ENCODE measurements around the gene ST3GAL4. TPM values are rescaled to one million over a fixed set of nuclear protein-coding genes. Genes with fewer than 3 reads are reported as not detected.

The ST3GAL4 gene
- total and polyA plus RNA-seq, 2 of the 8 experiments (the other 6 are each of a cell fraction or from before 2014, with no cell fraction given) = 15.6 to 20.0 TPM

- Histone ChIP-seq H3K4me1 (replicated peaks in 1 of 4; ENCODE audit: control insufficient read depth in 3 of 4, insufficient read depth in 4 of 4, low read length in 3 of 4) (peaks cover 0 to 5% (median 1%) of the 10 kb centered on the region in 4 experiments; a peak in 4 of 7 replicates), H4K5ac (ENCODE audit: insufficient read length, low read depth, low read length) (no peak overlapping the region), H3K23me2 (ENCODE audit: low read depth, low read length) (no peaks in the 10 kb centered on the region; the same call in 1 of the 2 replicates), H2AFZ (ENCODE audit: low read length) (no peak overlapping the region), H3K4ac (replicated peaks; ENCODE audit: insufficient read length, low read depth, low read length) (no peak overlapping the region), H3K36me3 (ENCODE audit: control insufficient read depth in 2 of 4, insufficient read depth in 4 of 4, low read length in 3 of 4) (peaks cover 0 to 7% (median 1%) of the 10 kb centered on the region in 4 experiments; a peak in 2 of 8 replicates), H3K27me3 (replicated peaks in 1 of 4; ENCODE audit: control insufficient read depth in 3 of 4, extremely low read depth in 1 of 4, insufficient read depth in 3 of 4, low read length in 3 of 4) (no peaks in the 10 kb centered on the region), H3K4me3 (ENCODE audit: extremely low read depth in 1 of 4, insufficient read depth in 2 of 4, low read depth in 3 of 4, low read length in 4 of 4) (no peak overlapping the region), H2BK120ac (replicated peaks; ENCODE audit: low read depth, low read length) (no peak overlapping the region), H4K91ac (replicated peaks; ENCODE audit: insufficient read length, low read length) (no peak overlapping the region), H2BK5ac (ENCODE audit: low read depth, low read length) (no peak overlapping the region), H3K9ac (replicated peaks in 1 of 4; ENCODE audit: extremely low read depth in 1 of 4, low read depth in 3 of 4, low read length in 3 of 4) (no peak overlapping the region), H3K14ac (ENCODE audit: insufficient read length) (no peak overlapping the region), H3K18ac (ENCODE audit: extremely low read depth, low read length) (no peak overlapping the region), H3K4me2 (ENCODE audit: insufficient read depth in 1 of 2, low read depth in 2 of 2, low read length in 2 of 2) (no peak overlapping the region), H3K79me2 (ENCODE audit: control insufficient read depth in 1 of 2, insufficient read depth in 2 of 2, low read length in 2 of 2) (no peaks in the 10 kb centered on the region), H2BK20ac (ENCODE audit: low read length) (no peak overlapping the region), H2AK5ac (ENCODE audit: low read depth, low read length) (no peak overlapping the region), H3K27ac (ENCODE audit: low read depth, low read length) (no peak overlapping the region), H2BK15ac (ENCODE audit: low read length) (no peak overlapping the region), H3K9me3 (ENCODE audit: insufficient read depth in 2 of 2, low read depth in 1 of 2, low read length in 1 of 2) (no peaks in the 10 kb centered on the region), H3K79me1 (ENCODE audit: low read depth, low read length) (peaks cover 4% of the 10 kb centered on the region), H3K56ac (replicated peaks; ENCODE audit: insufficient read length, low read depth, low read length) (no peak overlapping the region), H4K20me1 (replicated peaks in 1 of 2; ENCODE audit: control insufficient read depth in 1 of 2, insufficient read depth in 2 of 2, low read length in 2 of 2) (no peaks in the 10 kb centered on the region), H2BK12ac (ENCODE audit: low read depth, low read length) (no peak overlapping the region), H3K23ac (ENCODE audit: insufficient read length) (no peak overlapping the region), H4K8ac (ENCODE audit: extremely low read depth, insufficient read depth, low read length) (no peak overlapping the region)
- DNase-seq (ENCODE audit: low read depth in 1 of 2, low spot score in 2 of 2) (no peak), FAIRE-seq (no peak)
- ChIA-PET CTCF (ENCODE audit: partially characterized antibody) (interaction anchor here (1.3 kb wide), 1 partner anchor 91 kb away, joined by 4 read pairs; no protein-coding TSS in a partner anchor), POLR2A (ENCODE audit: partially characterized antibody) (no interaction called here)
- 86% methylated on average over 3 of the region's 3 CpGs; no CpG with 5 or more reads in 1 of the 2 experiments for WGBS, 2 experiments (ENCODE audit: extremely low coverage in 1 of 2, insufficient coverage in 1 of 2, insufficient read length in 1 of 2, insufficient replicate concordance in 2 of 2, low coverage in 1 of 2, low lambda C conversion rate in 2 of 2, missing lambda C conversion rate in 1 of 2)
- TF ChIP-seq TAF7 (optimal IDR thresholded peaks at IDR 0.05; ENCODE audit: borderline replicate concordance, low read depth, low read length) (no peak), CREB1 (IDR thresholded peaks at IDR 0.05) (no peak), GABPA (IDR thresholded peaks at IDR 0.05; ENCODE audit: borderline replicate concordance, insufficient read depth, low read length) (no peak), RNF2 (IDR thresholded peaks at IDR 0.05; ENCODE audit: borderline replicate concordance, low read depth, low read length, missing control alignments, poor library complexity, severe bottlenecking) (no peak), EZH2 (IDR thresholded peaks at IDR 0.05; ENCODE audit: low read depth, low read length, severe bottlenecking) (no peak), SIX5 (IDR thresholded peaks at IDR 0.05; ENCODE audit: low read depth, low read length) (no peak), NRF1 (IDR thresholded peaks at IDR 0.05; ENCODE audit: low read depth, low read length) (no peak), KDM5A (IDR thresholded peaks at IDR 0.05; ENCODE audit: low read length) (no peak), POU5F1 (IDR thresholded peaks at IDR 0.05; ENCODE audit: low read depth, low read length) (no peak), SIN3A (conservative IDR thresholded peaks at IDR 0.05 in 1 of 2, IDR thresholded peaks at IDR 0.05 in 1 of 2; ENCODE audit: low read depth in 1 of 2, low read length in 2 of 2) (no peak), POLR2A (IDR thresholded peaks at IDR 0.05; ENCODE audit: control extremely low read depth in 1 of 2, low read depth in 2 of 2, low read length in 2 of 2) (no peak), SIRT6 (IDR thresholded peaks at IDR 0.05; ENCODE audit: low read length) (no peak)
These were observed 54.1 kb downstream of the ST3GAL4 start for GRCh38 chr11:126409620-126409985.
